Neural cell (in vitro differentiated cells): Measurements from ENCODE around the gene RORC.

Experiments used
- EZH2 ChIP-seq: fragments of 200-600, 300-800 bp; shearing (Covaris generic), sonication (generic); IDR thresholded peaks from 2 replicates; pipeline ENCODE4 v1.6.1; 2014; ENCODE audit warnings: antibody characterized with exemption, low read length, borderline replicate concordance, mild to moderate bottlenecking; ENCODE audit not compliant: insufficient read depth, poor library complexity, severe bottlenecking
- POLR2AphosphoS5 ChIP-seq: IDR thresholded peaks from 2 replicates; pipeline ENCODE4 v1.6.1; 2012
- TAF1 ChIP-seq: IDR thresholded peaks from 2 replicates; pipeline ENCODE4 v1.6.1; 2012; ENCODE audit warnings: low read depth
- TF ChIP-seq, protein P1 (sequence below): fragments of 450-650 bp; IDR thresholded peaks from 2 replicates; pipeline ENCODE4 v1.5.1; 2014; ENCODE audit warnings: antibody characterized with exemption, mild to moderate bottlenecking, moderate library complexity; ENCODE audit not compliant: poor library complexity, severe bottlenecking

DNA sequence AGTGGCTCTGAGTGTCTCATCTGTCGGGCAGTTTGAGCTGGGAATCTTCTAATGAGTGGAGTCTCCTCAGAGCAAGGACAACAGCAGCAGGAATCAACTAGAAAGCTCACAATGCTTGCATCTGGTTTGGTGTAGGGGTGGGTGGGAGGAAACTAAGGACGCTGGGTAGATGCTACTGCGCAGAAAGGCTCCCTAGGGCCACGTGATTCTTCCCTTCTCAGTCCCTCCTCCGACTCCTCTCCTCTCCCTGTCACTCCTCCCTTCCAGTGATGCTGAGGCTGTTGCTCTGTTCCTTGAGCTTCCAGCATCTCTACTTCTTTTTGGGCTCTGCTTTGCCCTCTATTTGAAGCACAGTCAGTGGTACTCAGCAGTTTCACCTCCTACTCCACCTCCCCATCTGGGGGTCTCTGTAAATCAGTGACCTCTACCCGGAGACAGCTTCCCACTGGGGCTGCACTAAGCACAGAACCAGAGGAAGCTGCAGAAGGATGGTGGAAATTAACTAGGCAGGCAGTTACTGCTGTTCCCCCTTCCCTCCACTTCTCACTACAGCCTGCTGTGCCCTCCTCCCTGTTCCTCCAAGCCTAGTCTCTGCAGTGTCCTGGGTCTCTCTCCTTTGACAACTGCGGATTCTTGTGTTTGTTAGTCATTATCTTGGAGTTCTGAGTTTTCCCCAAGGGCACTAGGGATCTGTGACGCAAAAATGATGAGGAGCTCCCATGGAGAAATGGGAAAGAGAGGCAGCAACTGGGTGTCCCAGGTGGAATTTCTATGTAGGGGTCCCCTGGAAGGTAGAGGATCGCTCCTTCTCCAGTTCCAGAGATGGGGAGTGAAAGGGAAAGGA, 32.2 kb downstream of the RORC start:
- TF ChIP-seq, protein P1, sequence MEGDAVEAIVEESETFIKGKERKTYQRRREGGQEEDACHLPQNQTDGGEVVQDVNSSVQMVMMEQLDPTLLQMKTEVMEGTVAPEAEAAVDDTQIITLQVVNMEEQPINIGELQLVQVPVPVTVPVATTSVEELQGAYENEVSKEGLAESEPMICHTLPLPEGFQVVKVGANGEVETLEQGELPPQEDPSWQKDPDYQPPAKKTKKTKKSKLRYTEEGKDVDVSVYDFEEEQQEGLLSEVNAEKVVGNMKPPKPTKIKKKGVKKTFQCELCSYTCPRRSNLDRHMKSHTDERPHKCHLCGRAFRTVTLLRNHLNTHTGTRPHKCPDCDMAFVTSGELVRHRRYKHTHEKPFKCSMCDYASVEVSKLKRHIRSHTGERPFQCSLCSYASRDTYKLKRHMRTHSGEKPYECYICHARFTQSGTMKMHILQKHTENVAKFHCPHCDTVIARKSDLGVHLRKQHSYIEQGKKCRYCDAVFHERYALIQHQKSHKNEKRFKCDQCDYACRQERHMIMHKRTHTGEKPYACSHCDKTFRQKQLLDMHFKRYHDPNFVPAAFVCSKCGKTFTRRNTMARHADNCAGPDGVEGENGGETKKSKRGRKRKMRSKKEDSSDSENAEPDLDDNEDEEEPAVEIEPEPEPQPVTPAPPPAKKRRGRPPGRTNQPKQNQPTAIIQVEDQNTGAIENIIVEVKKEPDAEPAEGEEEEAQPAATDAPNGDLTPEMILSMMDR: no peak
- TF ChIP-seq TAF1 (no peak), POLR2AphosphoS5 (peak; percentile 53), EZH2 (no peak)
